Endothelial cell of umbilical vein (primary cell): Measurements from ENCODE around the gene PPHLN1.

Source experiments
- CTCF ChIP-seq, 2 donors: IDR thresholded peaks; 1 replicate in 1 of 2; 2 replicates in 1 of 2; pipeline ENCODE4 v1.5.1; 2011; ENCODE audit warnings: low read length in 2 of 2, mild to moderate bottlenecking in 2 of 2, moderate library complexity in 2 of 2, control low read depth in 1 of 2, inconsistent platforms in 1 of 2, low read depth in 1 of 2; ENCODE audit not compliant: insufficient read depth in 1 of 2; ENCODE audit errors: extremely low read depth in 1 of 2
- EZH2 ChIP-seq: IDR thresholded peaks from 2 replicates; pipeline ENCODE4 v1.6.1; 2012; ENCODE audit warnings: borderline replicate concordance, low read depth, mild to moderate bottlenecking, moderate library complexity, low read length, inconsistent platforms; ENCODE audit not compliant: severe bottlenecking
- FOS ChIP-seq: IDR thresholded peaks from 2 replicates; pipeline ENCODE4 v1.6.1; 2011; ENCODE audit warnings: mild to moderate bottlenecking, low read length, moderate library complexity, borderline replicate concordance; ENCODE audit not compliant: insufficient read depth
- JUN ChIP-seq: IDR thresholded peaks from 2 replicates; pipeline ENCODE4 v1.6.1; 2011; ENCODE audit warnings: borderline replicate concordance, low read depth; ENCODE audit not compliant: insufficient read length, insufficient read depth
- MYC ChIP-seq: IDR thresholded peaks from one replicate; pipeline ENCODE4 v1.6.1; 2011; ENCODE audit warnings: mild to moderate bottlenecking, low read depth, low read length
- POLR2A ChIP-seq: IDR thresholded peaks from 2 replicates; pipeline ENCODE4 v1.6.1; 2012; ENCODE audit warnings: low read depth, mild to moderate bottlenecking, control low read depth, low read length
- POLR2AphosphoS5 ChIP-seq: IDR thresholded peaks from 2 replicates; pipeline ENCODE4 v1.6.1; 2012; ENCODE audit warnings: low read depth, mild to moderate bottlenecking, control low read depth, low read length, moderate library complexity; ENCODE audit not compliant: insufficient read depth

DNA sequence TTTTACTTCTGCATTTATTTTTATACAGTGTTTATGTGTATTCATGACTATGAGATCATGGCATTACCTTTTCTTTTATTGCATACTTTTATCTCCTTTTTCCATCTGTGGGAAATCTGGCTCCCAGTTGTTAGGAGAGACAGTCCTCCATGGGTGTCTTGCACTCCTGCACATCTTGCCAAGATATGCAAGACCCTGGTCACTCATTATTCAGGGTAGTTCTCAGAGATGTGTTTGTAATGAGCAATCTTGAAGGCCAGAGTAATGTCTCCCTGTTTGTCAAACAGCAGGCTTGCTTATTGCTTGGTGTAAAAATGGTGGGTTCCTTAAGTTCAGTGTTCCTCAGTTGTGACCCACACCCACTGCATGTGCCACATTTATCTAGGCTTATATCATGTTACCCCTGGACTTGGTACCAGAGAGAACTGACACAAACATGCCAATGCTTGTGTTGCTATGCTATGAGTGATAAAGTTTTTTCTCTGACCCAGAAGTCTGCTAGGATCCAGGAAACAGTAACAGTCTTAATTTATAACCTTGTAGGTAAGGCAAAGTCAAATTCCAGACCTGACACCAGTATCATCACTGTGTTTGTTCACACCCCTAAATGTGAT, 36.8 kb downstream of the PPHLN1 start:
- TF ChIP-seq POLR2A (no peak), CTCF (IDR thresholded peaks at IDR 0.05; ENCODE audit: extremely low read depth in 1 of 2, insufficient read depth in 1 of 2, low read depth in 1 of 2, low read length in 2 of 2) (no peak), MYC (no peak), EZH2 (no peak), POLR2AphosphoS5 (no peak), JUN (no peak), FOS (no peak)
